Measurements from ENCODE around the gene PACSIN2.

PACSIN2 gene

DNA sequence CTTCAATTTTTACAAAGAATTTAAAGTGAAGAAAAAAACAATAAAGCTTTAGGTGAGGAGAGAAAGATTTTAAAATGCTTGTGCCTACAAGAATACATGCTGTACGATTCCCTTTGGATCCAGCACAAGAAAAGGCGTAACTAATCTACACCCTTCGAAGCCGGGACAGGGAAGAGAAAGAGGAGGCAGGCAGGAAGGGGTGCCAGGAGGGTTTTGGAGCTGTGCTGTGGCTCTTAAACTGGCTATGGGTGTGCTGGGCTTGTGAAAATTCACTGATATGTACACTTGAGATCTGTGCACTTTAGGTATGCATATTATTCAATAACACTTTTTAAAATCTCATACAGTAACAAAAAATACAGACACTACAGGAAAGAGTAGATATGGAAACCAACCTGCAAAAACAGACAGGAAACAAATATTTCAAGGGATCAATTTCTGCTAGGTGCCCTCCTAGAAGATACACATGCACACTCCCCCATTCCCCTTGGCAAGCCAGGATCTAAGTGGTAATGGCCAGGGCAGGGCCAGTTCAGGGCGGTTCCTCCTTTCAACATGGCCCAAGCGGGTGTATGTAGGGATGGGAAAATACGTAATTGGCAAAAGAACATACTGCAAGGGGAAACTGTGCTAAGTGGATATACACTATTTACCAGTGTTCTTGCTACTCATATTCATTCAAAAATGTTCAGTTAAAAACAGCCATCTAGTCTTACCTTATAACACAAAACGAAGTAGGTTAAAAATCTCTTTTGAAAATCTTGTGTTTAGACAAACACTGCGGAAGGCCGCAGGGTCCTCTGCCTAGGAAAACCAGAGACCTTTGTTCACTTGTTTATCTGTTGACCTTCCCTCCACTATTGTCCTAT, 54.2 kb downstream of the PACSIN2 start:
- Histone ChIP-seq H3F3A (ENCODE audit: control insufficient read depth, insufficient read depth) (no peaks in the 10 kb centered on the region), H3K4me2 (ENCODE audit: low read length) (no peak overlapping the region), H3K27ac (ENCODE audit: low read depth, low read length) (no peak overlapping the region)

DNA sequence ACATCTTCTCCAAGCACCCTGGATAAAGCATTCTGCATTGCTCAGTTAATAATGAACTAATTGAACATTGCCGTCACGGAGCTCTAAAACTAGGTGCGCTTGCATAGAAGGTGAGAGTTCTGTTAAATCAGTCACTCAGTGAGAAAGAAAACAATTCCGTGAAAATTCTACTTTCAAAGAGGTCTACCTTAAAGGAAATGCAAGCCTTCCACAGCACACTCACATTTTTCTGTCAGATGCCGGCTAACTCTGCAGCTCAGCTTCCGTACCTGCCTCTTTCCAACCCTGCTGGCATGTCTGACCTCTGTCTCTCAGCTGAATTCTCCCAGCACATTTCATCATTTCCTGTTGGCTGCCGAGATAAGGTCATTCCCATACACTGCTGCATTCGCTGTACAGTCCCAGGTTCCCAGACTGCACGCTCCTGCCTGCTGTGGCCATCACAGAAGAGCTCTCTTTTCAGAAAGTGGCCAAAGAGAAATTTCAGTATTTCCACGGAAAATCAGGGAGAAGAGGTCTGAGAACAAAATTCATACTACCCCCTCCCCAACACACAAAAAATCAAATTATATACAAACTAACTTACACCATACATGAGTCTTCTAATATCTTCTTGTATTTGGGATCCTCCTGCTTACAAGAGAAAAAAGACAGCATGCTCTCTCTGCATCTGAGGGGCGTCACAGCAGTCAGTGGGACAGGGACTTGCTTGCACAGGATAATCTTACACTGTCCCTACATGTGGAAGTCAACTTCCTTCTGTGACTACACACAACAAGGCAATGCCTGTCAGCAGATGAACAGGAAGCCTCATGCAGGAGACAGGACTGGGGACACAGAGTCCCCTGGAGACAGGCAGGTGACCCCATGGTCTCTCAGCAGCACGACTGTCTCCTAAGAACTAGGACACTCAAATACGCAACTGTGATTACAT, 55.1 kb downstream of the PACSIN2 start:
- Histone ChIP-seq H3K36me3 (ENCODE audit: control insufficient read depth, low read length) (no peaks in the 10 kb centered on the region), H4K20me1 (ENCODE audit: control insufficient read depth, insufficient read depth, low read depth, low read length) (0 out of 2 replicates have a peak, but pooled peaks cover 7% of the 10 kb centered on the region), H3K4me2 (ENCODE audit: low read length) (no peak overlapping the region), H3K9me3 (ENCODE audit: control insufficient read depth, insufficient read depth, low read length) (no peaks in the 10 kb centered on the region), H3K27ac (ENCODE audit: low read depth, low read length) (no peak overlapping the region), H3K27me3 (ENCODE audit: control insufficient read depth, low read length) (no peaks in the 10 kb centered on the region), H3F3A (ENCODE audit: control insufficient read depth, insufficient read depth) (no peaks in the 10 kb centered on the region), H3K4me1 (ENCODE audit: control insufficient read depth, low read length) (no peaks in the 10 kb centered on the region), H3K79me2 (ENCODE audit: control insufficient read depth, low read length) (peaks cover 79% of the 10 kb centered on the region), H3K4me3 (ENCODE audit: low read length) (no peak overlapping the region), H3K9me2 (replicated peaks; ENCODE audit: control insufficient read depth, low read length) (no peaks in the 10 kb centered on the region)
- no peak for TF ChIP-seq EZH2phosphoT487 (IDR thresholded peaks at IDR 0.05; ENCODE audit: borderline replicate concordance, low read length)
- TF ChIP-seq, protein P1, sequence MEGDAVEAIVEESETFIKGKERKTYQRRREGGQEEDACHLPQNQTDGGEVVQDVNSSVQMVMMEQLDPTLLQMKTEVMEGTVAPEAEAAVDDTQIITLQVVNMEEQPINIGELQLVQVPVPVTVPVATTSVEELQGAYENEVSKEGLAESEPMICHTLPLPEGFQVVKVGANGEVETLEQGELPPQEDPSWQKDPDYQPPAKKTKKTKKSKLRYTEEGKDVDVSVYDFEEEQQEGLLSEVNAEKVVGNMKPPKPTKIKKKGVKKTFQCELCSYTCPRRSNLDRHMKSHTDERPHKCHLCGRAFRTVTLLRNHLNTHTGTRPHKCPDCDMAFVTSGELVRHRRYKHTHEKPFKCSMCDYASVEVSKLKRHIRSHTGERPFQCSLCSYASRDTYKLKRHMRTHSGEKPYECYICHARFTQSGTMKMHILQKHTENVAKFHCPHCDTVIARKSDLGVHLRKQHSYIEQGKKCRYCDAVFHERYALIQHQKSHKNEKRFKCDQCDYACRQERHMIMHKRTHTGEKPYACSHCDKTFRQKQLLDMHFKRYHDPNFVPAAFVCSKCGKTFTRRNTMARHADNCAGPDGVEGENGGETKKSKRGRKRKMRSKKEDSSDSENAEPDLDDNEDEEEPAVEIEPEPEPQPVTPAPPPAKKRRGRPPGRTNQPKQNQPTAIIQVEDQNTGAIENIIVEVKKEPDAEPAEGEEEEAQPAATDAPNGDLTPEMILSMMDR (IDR thresholded peaks at IDR 0.05; ENCODE audit: low read depth, low read length, poor library complexity, severe bottlenecking): no peak

More for the DNA sequence above, 54.2 kb downstream of the PACSIN2 start:
- TF ChIP-seq, protein P1 (IDR thresholded peaks at IDR 0.05; ENCODE audit: low read depth, low read length, poor library complexity, severe bottlenecking): no peak
- TF ChIP-seq EZH2phosphoT487 (IDR thresholded peaks at IDR 0.05; ENCODE audit: borderline replicate concordance, low read length): no peak
- Histone ChIP-seq H3K79me2 (ENCODE audit: control insufficient read depth, low read length) (peaks cover 75% of the 10 kb centered on the region), H3K4me1 (ENCODE audit: control insufficient read depth, low read length) (peaks cover 7% of the 10 kb centered on the region), H4K20me1 (ENCODE audit: control insufficient read depth, insufficient read depth, low read depth, low read length) (peaks cover 10% of the 10 kb centered on the region; the same call in 1 of the 2 replicates), H3K9me2 (replicated peaks; ENCODE audit: control insufficient read depth, low read length) (no peaks in the 10 kb centered on the region), H3K4me3 (ENCODE audit: low read length) (no peak overlapping the region), H3K27me3 (ENCODE audit: control insufficient read depth, low read length) (no peaks in the 10 kb centered on the region), H3K36me3 (ENCODE audit: control insufficient read depth, low read length) (no peaks in the 10 kb centered on the region), H3K9me3 (ENCODE audit: control insufficient read depth, insufficient read depth, low read length) (no peaks in the 10 kb centered on the region)

DNA sequence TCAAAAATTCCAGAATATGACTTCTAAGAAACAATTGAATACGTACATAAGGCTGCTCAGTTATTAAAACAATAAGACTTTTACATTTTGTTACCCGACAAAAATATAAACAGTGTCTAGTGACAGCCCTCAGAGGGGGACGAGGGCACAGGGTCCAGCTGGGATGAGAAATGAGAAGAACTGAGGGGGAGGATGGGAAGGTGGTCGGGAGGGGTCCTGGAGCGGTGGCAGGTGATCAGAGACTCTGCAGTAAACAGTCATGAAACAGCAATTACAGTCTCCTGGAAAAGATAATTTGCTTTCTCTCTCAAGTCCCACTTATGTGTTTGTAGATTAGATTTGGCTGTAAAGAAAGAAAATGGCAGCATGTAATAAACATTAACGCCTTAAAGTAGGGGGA, 56.0 kb downstream of the PACSIN2 start:
- TF ChIP-seq, protein P1 (IDR thresholded peaks at IDR 0.05; ENCODE audit: low read depth, low read length, poor library complexity, severe bottlenecking): no peak
- TF ChIP-seq EZH2phosphoT487 (IDR thresholded peaks at IDR 0.05; ENCODE audit: borderline replicate concordance, low read length): no peak
- peaks cover 82% of the 10 kb centered on the region for H3K79me2 ChIP-seq (ENCODE audit: control insufficient read depth, low read length)
- no peak overlapping the region for H3K4me2 ChIP-seq (ENCODE audit: low read length)
- H3K4me1 ChIP-seq (ENCODE audit: control insufficient read depth, low read length): no peaks in the 10 kb centered on the region
- no peak overlapping the region for H3K27ac ChIP-seq (ENCODE audit: low read depth, low read length)
- no peaks in the 10 kb centered on the region for H3K9me3 ChIP-seq (ENCODE audit: control insufficient read depth, insufficient read depth, low read length)
- no peak overlapping the region for H3K4me3 ChIP-seq (ENCODE audit: low read length)
- H4K20me1 ChIP-seq (ENCODE audit: control insufficient read depth, insufficient read depth, low read depth, low read length): 0 out of 2 replicates have a peak, but pooled peaks cover 7% of the 10 kb centered on the region
- H3K36me3 ChIP-seq (ENCODE audit: control insufficient read depth, low read length): no peaks in the 10 kb centered on the region
- no peaks in the 10 kb centered on the region for H3K27me3 ChIP-seq (ENCODE audit: control insufficient read depth, low read length)
- H3K9me2 ChIP-seq (replicated peaks; ENCODE audit: control insufficient read depth, low read length): no peaks in the 10 kb centered on the region
- no peaks in the 10 kb centered on the region for H3F3A ChIP-seq (ENCODE audit: control insufficient read depth, insufficient read depth)

Data from DOHH2 (cell line).